22Rv1 (cell line): Measurements from ENCODE around the gene OR1N1.

ENCODE experiments used
- ZFX ChIP-seq: fragments of 450-650 bp; IDR thresholded peaks from 2 replicates; pipeline ENCODE4 v1.6.1; 2017; ENCODE audit warnings: antibody characterized with exemption, borderline replicate concordance
- TF ChIP-seq, protein P1 (sequence below): fragments of 450-650 bp; IDR thresholded peaks from 2 replicates; pipeline ENCODE4 v1.5.1; 2017; ENCODE audit warnings: mild to moderate bottlenecking

DNA sequence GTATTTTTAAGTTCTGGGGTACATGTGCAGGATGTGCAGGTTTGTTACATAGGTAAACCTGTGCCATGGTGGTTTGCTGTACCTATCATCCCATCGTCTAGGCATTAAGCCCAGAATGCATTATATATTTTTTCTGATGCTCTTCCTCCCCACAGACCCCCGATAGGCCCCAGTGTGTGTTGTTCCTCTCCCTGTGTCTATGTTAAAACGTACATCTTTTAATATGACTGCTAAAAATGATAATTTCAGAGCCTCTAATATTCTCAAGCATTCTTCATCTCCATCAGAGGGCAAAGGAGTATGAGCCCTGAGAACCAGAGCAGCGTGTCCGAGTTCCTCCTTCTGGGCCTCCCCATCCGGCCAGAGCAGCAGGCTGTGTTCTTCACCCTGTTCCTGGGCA lies 16.6 kb downstream of the OR1N1 start, which contains the start of gene OR1J2:
- TF ChIP-seq, protein P1, sequence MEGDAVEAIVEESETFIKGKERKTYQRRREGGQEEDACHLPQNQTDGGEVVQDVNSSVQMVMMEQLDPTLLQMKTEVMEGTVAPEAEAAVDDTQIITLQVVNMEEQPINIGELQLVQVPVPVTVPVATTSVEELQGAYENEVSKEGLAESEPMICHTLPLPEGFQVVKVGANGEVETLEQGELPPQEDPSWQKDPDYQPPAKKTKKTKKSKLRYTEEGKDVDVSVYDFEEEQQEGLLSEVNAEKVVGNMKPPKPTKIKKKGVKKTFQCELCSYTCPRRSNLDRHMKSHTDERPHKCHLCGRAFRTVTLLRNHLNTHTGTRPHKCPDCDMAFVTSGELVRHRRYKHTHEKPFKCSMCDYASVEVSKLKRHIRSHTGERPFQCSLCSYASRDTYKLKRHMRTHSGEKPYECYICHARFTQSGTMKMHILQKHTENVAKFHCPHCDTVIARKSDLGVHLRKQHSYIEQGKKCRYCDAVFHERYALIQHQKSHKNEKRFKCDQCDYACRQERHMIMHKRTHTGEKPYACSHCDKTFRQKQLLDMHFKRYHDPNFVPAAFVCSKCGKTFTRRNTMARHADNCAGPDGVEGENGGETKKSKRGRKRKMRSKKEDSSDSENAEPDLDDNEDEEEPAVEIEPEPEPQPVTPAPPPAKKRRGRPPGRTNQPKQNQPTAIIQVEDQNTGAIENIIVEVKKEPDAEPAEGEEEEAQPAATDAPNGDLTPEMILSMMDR: no peak
- TF ChIP-seq ZFX: no peak
